HG02870 (cell line): ENCODE data around the gene SYDE2.
A peak's percentile ranks its signal among the peaks of the same experiment; 100 is the strongest.
"Not testable (repeated sequence)": the region's sequence is repeated elsewhere in the genome, so short reads cannot be mapped to it uniquely, and the experiment has no call there.

ENCODE experiments used
- ATAC-seq: cut with Tn5 transposase; IDR thresholded peaks from one replicate; pipeline ENCODE4 v1.9.1; 2021; ENCODE audit warnings: mild to moderate bottlenecking, moderate library complexity; ENCODE audit not compliant: unreplicated experiment

Gene SYDE2

GRCh38 chr1:85178396-85178795 is 22.4 kb downstream of the SYDE2 start:
- no peak for ATAC-seq

- ATAC-seq: no peak
Measured at GRCh38 chr1:85174503-85174902, 26.3 kb downstream of the SYDE2 start.

- ATAC-seq: no peak
Measured at GRCh38 chr1:85172684-85173337, 28.0 kb downstream of the SYDE2 start.

GRCh38 chr1:85171721-85172120 is 29.1 kb downstream of the SYDE2 start:
- ATAC-seq: no peak

DNA sequence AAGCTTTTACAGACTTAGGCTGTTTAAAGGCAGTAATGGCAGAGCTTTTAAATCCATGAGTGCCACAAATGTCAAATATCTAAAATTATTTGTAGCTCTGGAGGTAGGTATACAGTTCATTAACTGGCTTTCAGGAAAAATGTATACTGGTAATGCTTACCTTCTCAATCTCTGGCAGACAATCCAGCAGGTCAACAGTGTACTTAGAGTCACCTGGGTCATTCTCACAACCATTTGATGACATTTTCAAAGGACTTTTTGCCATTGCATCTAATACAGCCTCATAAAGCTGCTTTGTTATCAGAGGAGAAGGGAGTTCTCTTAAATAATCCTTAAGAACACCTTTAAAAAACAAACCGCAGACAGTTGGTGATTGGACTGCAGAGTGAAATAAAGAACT is 31.9 kb downstream of the SYDE2 start:
- no peak for ATAC-seq

DNA sequence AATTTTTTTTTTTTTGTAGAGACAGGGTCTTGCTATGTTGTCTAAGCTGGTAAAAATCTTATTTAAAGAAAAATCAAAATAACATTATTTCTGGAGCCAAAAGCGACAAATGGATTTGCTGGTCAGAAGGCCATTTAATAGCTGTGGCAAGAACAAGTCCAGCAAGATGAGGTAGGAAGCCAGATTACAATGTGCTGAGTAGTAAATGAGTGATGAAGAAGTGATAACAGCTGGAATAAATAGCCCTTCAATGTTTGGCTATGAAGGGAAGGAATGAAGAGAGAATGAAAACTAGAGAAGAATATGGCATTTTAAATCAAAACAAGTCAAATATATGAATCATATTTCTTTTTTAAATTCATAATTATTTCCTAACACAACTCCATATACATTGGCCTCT is 34.5 kb downstream of the SYDE2 start:
- ATAC-seq: no peak

- no peak for ATAC-seq
Measured at GRCh38 chr1:85158910-85159309, 41.9 kb downstream of the SYDE2 start.

DNA sequence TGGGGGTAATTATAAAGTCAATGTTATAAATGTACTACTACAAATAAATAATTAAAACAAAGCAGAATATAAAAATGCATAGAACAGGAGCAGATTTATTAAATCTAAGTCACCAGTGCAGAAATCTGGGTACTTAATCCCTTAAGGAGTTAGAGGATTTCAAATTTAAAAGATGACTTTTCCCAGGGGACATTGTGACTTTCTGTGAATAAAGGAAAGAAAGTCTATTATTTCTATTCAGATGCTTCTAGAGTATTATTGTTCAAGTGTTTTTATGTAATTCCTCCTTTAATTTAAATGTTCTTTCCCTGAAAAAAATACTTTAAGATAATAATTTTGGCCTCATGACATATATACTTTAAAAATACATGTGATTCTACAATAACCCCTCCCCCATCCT is 43.4 kb downstream of the SYDE2 start:
- ATAC-seq: no peak

- peak; percentile 53 for ATAC-seq
Measured at GRCh38 chr1:85153149-85153891, 47.5 kb downstream of the SYDE2 start.

- no peak for ATAC-seq
Measured at GRCh38 chr1:85151446-85151845, 49.4 kb downstream of the SYDE2 start.

GRCh38 chr1:85149805-85150204 is 51.0 kb downstream of the SYDE2 start:
- ATAC-seq: no peak

DNA sequence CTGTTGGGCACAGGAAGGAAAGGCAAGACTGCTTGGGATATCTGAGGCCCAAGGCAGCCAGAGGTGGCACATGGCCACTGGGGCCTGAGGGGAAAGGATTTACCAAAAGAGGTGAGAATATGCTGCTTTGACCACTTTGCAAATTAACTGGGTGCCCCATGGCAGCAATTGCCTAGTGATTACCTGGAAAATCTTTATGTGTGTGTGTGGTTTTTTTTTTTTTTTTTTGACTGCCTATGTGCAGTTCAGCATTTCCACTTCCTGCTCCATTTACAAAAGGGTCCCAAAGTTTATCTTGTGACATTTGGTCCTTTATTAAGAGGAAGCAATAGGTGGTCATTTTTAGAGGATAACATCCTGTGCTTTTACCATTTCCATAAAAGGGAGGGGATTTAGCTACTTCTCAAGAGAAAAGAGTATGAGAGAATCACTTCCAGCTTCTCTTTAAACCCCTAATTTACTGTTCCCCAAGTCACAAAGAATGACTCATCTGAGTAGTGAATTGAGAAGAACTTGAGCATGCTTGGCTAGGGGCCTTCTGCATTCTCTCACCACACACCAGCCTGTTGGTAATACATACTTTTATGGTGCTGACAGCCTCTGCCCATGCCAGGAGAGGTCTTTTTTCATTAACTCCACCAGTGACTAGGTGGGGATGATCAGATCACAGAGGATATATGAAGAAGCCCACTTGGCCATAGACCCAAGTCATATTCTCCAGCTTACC is 52.1 kb downstream of the SYDE2 start:
- ATAC-seq: peak; percentile 93

DNA sequence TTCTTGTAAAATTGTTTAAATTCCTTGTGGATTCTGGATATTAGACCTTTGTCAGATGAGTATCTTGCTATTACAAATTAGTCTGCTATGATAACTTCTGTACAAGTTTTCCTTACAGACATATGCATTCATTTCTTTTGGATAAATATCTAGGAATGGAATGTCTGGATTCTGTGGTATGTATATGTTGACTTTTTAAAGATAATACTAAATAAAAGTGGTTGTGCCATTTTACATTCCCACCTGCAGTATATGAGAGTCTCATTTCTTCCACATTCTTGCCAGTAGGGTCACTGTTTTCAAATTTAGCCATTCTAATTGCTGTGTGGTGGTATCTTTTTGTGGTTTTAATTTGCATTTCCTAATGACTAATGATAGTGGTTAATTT is 53.9 kb downstream of the SYDE2 start:
- no peak for ATAC-seq

DNA sequence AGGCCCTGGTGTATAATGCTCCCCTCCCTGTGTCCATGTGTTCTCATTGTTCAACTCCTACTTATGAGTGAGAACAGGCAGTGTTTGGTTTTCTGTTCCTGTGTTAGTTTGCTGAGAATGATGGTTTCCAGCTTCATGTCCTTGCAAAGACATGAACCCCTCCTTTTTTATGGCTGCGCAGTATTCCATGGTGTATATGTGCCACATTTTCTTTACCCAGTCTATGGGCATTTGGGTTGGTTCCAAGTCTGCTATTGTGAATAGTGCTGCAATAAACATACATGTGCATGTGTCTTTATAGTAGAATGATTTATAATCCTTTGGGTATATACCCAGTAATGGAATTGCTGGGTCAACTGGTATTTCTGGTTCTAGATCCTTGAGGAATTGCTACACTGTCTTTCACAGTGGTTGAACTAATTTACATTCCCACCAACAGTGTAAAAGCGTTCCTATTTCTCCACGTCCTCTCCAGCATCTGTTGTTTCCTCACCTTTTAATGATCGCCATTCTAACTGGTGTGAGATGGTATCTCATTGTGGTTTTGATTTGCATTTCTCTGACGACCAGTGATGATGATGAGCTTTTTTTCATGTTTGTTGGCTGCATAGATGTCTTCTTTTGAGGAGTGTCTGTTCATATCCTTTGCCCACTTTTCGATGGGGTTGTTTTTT is 54.4 kb downstream of the SYDE2 start:
- not testable (repeated sequence) for ATAC-seq

DNA sequence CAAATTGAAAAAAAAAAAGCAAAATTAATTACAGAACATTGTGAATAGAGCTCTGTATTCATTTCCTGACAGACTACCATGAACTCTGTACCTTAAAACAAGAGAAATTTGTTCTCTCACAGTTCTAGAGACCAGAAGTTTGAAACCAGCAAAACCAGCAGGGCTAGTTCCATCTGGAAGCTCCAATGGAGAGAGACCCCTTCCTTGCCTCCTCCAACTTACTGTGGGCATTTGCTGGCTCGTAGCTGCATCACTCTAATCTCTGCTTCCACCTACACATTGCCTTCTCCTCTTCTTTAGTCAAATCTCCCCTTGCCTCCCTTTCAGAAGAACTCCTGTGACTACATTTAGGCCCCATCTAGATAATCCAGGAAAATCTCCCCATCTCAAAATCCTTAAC is 56.5 kb downstream of the SYDE2 start:
- no peak for ATAC-seq

DNA sequence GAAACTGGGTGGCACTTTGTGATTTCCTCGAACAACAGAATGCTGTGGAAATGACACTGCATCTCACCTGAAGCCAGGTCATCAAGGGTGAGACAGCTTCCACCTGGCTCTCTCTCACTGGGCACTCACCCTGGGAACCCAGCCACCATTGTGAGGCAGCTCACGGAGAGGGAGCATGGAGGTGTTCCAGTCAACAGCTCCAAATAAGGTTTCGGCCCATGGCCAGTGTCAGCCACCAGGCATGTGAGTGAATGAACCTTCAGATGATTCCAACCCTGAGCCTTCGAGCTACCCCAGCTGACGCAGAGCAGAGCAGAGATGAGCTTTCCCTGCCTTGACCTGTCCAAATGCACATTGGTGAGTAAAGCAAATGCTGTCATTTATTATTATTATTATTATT is 58.1 kb downstream of the SYDE2 start:
- no peak for ATAC-seq

DNA sequence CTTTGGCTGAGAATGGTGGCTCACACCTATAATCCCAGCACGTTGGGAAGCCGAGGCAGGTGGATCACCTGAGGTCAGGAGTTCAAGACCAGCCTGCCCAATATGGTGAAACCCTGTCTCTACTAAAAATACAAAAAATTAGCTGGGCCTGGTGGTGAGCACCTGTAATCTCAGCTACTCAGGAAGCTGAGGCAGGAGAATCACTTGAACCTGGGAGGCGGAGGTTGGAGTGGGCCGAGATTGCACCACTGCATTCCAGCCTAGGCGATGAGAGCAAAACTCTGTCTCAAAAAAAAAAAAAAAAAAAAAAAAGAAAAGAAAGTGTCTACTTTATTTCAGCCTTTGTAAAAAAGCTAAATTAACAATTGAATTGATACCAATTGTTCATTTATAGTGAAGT is 62.4 kb downstream of the SYDE2 start:
- ATAC-seq: not testable (repeated sequence)

DNA sequence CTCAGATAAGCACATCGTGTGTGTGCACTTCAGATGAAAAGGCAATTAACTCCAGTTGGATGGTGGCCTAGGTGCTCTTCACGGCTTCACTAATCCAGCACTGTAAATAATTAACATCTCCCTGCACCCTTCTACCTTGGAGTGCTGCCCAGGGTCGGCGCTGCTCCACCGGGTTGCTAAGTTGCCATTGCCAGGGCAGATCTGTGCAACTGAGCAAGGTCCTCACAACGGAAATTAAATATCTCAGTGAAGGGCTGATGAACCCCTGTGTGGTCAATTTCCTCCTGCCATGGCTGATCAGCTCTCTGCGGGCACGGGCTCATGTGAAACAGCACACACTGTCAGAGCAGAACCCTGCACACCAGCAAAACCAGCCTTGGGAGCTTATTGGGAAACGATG is 63.2 kb downstream of the SYDE2 start:
- no peak for ATAC-seq

- no peak for ATAC-seq
Measured at GRCh38 chr1:85135392-85135798, 65.4 kb downstream of the SYDE2 start.

DNA sequence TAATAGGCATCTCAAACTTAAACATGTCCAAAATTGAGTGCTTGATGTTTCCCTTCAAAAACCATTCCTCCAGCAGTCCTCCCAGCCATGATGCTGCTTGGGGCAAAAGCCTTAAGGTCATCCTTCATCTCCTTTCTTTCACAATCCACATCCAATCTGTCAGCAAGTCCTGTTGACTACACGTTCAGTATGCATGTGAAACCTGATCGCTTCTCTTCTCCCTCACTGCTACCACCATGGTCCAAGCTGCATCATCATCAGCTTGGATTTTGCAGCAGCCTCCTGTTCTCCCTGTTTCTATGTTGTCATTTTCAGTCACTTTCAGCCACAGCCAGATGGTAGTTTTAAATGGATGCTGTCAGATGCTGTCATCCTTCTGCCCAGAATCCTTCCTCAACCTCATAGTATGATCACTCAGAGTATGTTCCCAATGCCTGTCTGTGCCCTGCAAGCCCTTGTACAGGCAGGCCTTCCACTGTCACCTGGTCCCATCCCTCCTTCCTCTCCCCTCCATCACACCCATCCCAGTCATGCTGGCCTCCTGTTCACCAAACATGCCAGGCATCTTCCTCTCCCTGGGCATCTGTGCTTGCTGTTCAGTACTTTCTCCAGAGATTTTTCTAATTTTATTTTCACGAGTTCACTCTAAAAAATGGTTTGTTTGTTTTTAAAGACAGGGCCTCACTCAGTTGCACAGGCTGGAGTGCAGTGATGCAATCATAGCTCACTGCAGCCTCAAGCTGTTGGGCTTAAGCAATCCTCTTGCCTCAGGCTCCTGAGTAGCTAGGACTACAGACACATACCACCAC is 66.0 kb downstream of the SYDE2 start:
- ATAC-seq: no peak
